ENCODE measurements around the gene KIAA1217.

KIAA1217 gene

GRCh38 chr10:24247841-24248240, 38.9 kb downstream of the KIAA1217 start:
- DNase-seq (ENCODE audit: low spot score): no peak

DNA sequence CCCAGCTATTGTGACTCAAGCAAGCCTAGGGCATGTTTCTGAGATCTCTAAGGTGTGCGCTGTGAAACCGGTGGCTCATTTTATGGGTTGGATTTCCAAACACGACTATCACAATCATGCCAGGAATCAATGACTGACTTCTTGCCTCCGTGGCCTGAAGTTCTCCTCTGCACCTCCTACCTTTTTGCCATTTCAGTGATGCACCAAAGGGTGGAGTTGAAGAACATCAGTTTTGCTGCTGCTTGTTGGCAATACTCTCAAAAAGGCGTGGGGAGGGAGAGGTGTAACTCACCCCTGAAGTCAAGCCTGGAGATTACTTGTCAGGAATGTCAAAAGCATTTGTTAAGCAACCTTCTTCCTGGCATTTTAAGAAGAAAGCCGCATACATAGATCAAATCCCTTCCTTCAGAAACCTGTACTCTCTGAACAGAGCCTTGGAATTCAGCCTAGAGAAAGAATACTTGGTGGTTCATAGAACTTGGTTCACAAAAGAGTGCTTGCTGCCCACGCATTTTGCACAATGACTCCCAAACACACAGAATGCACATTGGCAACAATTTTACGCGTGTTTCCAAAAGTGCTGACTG, 41.0 kb downstream of the KIAA1217 start:
- no peak for DNase-seq (ENCODE audit: low spot score)

GRCh38 chr10:24251547-24251946, 42.6 kb downstream of the KIAA1217 start:
- DNase-seq (ENCODE audit: low spot score): no peak

DNA sequence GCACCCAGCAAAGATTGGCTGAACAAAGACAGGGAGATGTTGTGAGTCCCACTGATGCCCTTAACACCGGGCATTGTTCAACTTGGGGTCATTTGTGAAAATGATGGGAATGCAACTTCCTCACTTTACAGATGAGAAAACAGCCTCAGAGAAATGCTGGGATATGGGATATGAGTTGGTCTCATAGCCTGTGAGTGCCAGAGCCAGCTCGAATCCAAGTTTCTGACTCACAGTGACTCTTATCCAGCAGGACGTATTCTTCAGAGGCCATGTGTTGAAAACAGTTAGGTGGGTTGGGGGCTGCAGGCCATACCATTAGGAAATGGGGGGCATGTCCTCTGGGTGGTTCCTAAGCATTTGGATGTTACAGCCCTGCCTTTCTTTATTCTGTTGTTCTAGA, 45.2 kb downstream of the KIAA1217 start:
- peak; percentile 23 for DNase-seq (ENCODE audit: low spot score)

DNA sequence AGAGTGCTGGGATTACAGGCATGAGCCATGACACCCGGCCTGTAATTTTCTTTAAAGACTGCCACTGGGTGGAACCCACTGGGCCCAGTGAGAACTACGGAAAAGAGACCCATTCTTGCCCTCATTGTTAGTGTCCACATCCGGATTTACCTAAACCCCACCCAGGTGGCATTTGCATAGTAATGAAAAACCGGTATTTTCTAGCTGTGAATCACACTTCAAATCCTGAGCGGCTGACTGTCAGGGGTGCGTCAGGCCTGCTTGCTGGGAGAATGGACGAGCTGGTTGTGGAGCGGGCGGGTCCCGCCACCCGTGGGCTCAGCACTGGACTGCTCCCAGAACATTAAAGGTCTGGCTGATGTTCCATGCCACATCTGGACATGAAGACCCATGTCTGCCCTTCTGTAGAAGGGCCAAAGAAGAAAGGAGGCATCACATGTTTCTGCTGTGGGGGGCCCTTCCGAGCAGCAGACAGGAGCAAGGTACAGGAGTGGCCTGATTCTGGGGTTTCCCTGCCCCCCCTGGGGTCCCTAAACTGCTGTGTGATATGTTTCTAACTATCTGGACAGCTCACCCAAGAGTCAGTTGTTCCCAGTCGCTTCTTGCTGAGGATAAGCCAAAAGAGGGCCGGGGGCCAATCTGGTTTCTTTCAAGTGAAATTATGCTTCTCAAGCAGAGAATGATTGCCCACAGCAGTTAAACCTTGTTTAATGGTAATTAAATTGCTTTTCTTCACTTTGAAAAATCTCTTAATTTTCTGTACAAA, 46.4 kb downstream of the KIAA1217 start:
- DNase-seq (ENCODE audit: low spot score): no peak

DNA sequence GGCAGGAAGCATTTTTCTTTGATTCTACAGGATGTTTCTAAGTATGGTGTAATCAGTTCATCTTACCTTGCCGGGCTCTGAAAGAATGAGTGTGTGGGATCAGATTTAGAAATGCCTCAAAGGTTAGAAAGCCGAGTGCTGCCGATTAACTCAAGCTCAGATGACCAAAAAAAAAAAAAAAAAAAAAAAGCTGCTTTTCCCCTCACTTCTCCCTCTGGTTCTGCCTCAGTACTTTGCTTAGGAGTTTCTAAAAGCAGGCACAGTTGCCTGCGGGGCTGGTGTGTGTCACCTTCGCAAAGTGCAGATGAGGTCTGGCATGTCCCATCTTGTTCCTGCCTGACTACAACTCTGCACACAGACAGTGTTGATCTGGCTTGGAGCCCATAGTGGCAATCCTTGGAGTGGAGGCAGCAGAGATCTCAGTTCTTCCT, 47.0 kb downstream of the KIAA1217 start:
- DNase-seq (ENCODE audit: low spot score): no peak

GRCh38 chr10:24256619-24257107, 47.7 kb downstream of the KIAA1217 start:
- no peak for DNase-seq (ENCODE audit: low spot score)

DNA sequence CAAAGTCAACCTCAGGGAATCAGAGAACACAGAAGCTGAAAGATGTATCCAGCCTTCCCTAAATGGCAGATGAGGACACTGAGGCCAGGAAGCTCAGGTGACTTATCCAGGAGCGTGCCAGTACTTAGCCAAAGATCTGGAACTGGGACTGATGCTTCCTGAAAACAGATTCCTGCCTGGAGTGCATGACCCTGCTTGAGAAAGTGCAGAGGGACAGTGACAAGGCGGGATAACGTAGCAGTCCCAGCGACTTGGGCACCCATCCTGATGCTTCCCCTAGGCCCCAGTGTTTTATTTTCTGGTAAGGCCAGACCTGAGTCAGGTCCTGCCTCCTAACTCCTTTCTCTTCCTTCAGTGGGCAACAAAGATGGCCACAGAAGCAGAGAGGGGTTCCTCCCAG, 48.6 kb downstream of the KIAA1217 start:
- no peak for DNase-seq (ENCODE audit: low spot score)

DNA sequence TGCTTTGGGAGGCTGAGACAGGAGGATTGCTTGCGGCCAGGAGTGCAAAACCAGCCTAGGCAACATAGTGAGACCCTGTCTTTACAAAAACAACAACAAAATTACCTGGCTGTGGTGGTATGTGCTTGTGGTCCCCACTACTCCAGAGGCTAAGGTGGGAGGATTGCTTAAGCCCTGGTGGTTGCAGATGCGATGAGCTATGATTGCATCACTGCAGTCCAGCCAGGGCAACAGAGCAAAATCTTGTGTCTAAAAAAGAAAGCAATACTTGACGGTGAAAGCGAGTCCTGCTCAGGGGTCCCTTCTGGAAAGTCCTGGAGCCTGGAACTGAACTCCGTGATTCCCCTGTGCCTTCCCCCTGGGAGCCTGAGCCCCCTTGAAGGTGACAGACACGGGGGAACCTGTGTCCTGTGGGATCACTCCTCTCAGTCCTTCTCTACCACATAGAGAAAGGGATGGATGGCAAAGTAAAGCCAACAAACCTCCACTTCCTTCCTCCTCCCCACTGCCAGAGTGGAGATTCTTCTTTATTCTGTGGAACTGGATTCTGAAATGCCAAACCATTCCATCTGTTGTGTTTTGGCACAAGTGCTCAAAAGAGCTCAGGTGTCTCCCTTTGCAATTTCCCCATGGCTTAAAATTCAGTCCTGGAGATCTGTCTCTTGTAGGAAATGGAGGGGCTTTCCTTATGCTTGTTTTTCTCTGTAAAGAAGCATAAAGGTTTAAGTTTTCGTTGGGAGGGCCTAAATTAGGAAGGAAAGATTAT, 50.6 kb downstream of the KIAA1217 start:
- DNase-seq (ENCODE audit: low spot score): no peak

GRCh38 chr10:24261627-24262026, 52.7 kb downstream of the KIAA1217 start:
- DNase-seq (ENCODE audit: low spot score): no peak

GRCh38 chr10:24262929-24263590, 54.1 kb downstream of the KIAA1217 start:
- no peak for DNase-seq (ENCODE audit: low spot score)

DNA sequence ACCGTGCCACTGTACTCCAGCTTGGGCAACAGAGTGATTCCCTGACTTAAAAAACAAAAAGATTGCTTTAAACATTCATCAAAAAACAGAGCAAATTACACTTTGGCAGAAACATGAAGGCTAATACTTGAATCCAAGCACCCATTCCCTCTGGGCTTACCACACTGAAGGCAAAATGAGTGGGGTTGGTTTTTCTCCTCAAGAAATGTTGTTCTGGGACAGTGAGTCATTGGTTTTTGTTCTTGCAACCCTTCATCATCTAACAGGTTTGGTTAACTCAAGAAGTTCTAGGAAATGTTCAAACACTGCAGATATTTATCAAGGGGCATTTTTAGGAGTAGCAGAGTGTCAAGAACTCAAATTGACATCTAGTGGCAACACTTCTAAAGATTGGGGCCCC, 60.5 kb downstream of the KIAA1217 start:
- DNase-seq (ENCODE audit: low spot score): no peak

DNA sequence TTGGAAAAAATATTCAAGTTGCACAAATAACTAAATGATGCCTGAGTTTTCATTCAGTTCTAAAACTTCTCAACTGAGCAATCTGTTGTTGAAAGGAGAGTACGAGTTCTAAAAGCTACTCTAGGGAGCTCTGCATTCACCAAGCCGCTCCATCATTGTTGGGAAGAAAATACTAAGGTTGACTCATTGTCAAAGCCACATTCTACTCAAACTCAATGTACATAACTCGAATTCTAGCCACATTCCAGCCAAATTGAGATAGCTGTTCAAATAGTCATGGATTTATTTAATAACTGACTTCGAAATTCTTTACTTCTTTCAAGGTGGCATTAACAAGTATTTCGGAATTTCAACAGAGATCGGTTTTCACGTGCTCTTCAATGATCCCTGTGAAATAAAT, 63.4 kb downstream of the KIAA1217 start:
- no peak for DNase-seq (ENCODE audit: low spot score)

GRCh38 chr10:24277277-24277676, 68.3 kb downstream of the KIAA1217 start:
- DNase-seq (ENCODE audit: low spot score): no peak

GRCh38 chr10:24277771-24278170, 68.8 kb downstream of the KIAA1217 start:
- DNase-seq (ENCODE audit: low spot score): no peak

- DNase-seq (ENCODE audit: low spot score): no peak
Observed at GRCh38 chr10:24278176-24278889, 69.4 kb downstream of the KIAA1217 start.

DNA sequence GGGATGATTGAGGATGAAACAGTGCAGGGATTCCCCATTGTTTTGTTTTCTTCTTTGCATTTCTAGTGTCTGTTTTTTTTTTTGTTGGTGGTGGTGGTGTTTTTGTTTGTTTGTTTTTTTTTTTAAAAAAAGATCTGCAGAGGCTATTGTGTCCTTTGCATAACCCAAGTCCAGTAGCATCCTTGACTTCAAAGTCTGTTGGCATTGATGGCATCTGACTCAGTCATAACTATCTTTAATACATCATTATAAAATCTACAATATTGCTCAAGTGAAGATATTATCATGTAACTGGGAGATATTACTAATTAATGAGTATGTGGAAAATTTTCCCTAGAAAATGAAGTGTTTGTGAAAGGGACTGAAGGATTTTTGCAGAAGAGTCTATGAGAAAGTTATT, 70.2 kb downstream of the KIAA1217 start:
- no peak for DNase-seq (ENCODE audit: low spot score)

- DNase-seq (ENCODE audit: low spot score): no peak
Observed at GRCh38 chr10:24287559-24288195, 78.7 kb downstream of the KIAA1217 start.

- no peak for DNase-seq (ENCODE audit: low spot score)
Observed at GRCh38 chr10:24288581-24288980, 79.6 kb downstream of the KIAA1217 start.

DNA sequence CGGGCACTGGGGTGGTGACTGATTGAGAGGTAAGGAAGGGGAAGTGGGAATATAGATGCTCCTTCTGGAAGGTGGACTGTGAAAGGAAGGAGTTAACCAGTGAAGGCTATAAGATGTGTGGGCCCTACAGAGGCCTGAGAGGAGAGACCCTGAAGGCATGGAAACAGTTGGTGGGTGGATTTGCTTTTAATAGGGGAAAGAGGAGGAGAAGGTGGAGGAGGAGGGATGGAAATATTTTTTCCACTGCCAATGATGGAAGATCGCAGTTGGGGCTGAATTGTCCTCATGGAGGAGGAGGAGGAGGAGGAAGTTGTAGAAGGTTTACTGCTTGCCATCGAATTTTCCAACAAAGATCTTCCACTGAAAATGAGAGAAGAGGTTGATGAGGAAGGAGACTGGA, 80.3 kb downstream of the KIAA1217 start:
- DNase-seq (ENCODE audit: low spot score): no peak
